ENCODE data around the gene FLNA. TPM values are rescaled to one million over a fixed set of nuclear protein-coding genes. Genes with fewer than 3 reads are reported as not detected.

Gene FLNA
- total RNA-seq, 1 experiment from 2014 or later: 920 TPM

DNA sequence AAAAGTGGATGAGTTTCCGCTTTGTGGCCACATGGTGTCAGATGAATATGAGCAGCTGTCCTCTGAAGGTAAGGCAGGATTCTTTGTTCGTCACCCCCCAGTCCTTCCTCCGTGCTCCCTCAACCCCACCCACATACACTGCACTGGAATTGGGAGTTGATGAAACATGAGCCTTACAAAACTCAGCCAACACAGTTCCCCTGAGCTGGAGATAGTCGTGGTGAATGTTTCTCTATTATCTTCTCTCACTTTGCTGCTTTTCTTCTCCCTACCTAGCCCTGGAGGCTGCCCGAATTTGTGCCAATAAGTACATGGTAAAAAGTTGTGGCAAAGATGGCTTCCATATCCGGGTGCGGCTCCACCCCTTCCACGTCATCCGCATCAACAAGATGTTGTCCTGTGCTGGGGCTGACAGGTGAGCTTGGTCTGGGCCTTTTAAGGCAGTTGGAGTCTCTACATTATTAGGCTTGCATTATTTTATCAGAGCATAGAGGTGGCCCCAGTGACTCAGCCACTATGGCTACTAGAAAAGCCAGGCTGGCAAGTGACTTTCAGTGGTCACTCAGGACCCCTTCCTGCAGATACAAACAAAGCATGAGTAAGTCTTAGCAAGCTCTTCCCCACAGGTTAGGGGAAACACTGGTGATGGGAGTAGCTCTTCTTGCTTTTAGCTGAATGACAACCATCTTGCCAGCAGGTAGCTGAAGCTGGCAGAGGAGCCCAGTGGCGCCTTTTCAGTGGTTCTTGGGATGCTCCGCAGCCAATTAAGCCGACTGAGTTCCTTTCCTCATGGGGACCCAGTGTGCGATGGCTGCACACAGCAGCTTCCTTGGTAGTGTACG lies 25.3 kb upstream of the FLNA start:
- TF ChIP-seq SIN3A (IDR thresholded peaks at IDR 0.05; ENCODE audit: borderline replicate concordance, insufficient read depth, low read depth, low read length) (no peak), TCF7L2 (IDR thresholded peaks at IDR 0.05; ENCODE audit: low read depth, low read length) (no peak), POLR2AphosphoS5 (IDR thresholded peaks at IDR 0.05; ENCODE audit: low read depth, low read length) (no peak)
- TF ChIP-seq, protein P1, sequence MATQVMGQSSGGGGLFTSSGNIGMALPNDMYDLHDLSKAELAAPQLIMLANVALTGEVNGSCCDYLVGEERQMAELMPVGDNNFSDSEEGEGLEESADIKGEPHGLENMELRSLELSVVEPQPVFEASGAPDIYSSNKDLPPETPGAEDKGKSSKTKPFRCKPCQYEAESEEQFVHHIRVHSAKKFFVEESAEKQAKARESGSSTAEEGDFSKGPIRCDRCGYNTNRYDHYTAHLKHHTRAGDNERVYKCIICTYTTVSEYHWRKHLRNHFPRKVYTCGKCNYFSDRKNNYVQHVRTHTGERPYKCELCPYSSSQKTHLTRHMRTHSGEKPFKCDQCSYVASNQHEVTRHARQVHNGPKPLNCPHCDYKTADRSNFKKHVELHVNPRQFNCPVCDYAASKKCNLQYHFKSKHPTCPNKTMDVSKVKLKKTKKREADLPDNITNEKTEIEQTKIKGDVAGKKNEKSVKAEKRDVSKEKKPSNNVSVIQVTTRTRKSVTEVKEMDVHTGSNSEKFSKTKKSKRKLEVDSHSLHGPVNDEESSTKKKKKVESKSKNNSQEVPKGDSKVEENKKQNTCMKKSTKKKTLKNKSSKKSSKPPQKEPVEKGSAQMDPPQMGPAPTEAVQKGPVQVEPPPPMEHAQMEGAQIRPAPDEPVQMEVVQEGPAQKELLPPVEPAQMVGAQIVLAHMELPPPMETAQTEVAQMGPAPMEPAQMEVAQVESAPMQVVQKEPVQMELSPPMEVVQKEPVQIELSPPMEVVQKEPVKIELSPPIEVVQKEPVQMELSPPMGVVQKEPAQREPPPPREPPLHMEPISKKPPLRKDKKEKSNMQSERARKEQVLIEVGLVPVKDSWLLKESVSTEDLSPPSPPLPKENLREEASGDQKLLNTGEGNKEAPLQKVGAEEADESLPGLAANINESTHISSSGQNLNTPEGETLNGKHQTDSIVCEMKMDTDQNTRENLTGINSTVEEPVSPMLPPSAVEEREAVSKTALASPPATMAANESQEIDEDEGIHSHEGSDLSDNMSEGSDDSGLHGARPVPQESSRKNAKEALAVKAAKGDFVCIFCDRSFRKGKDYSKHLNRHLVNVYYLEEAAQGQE (IDR thresholded peaks at IDR 0.05; ENCODE audit: insufficient read depth in 1 of 2, low read depth in 2 of 2, low read length in 1 of 2): no peak
- TF ChIP-seq, protein P2, sequence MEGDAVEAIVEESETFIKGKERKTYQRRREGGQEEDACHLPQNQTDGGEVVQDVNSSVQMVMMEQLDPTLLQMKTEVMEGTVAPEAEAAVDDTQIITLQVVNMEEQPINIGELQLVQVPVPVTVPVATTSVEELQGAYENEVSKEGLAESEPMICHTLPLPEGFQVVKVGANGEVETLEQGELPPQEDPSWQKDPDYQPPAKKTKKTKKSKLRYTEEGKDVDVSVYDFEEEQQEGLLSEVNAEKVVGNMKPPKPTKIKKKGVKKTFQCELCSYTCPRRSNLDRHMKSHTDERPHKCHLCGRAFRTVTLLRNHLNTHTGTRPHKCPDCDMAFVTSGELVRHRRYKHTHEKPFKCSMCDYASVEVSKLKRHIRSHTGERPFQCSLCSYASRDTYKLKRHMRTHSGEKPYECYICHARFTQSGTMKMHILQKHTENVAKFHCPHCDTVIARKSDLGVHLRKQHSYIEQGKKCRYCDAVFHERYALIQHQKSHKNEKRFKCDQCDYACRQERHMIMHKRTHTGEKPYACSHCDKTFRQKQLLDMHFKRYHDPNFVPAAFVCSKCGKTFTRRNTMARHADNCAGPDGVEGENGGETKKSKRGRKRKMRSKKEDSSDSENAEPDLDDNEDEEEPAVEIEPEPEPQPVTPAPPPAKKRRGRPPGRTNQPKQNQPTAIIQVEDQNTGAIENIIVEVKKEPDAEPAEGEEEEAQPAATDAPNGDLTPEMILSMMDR (IDR thresholded peaks at IDR 0.05): no peak
- BruUV-seq (replicated peaks): no TSS peak
- intact Hi-C loops (cut with micrococcal nuclease; ENCODE audit: unreplicated experiment) (no loop called here), in situ Hi-C loops (cut with HindIII; ENCODE audit: low pct_unique_long_range_greater_than_20kb, low sequenced_read_pairs) (no loop called here)
- no peak for DNase-seq (ENCODE audit: low read depth, low spot score)
- ChIA-PET CTCF (interaction anchor here (0.5 kb wide), 1 partner anchor 100 kb away, joined by 5 read pairs; no protein-coding TSS in a partner anchor), POLR2A (no interaction called here)
- H3K27me3 ChIP-seq (ENCODE audit: control insufficient read depth, insufficient read depth, low read length): no peaks in the 10 kb centered on the region
- H3K4me3 ChIP-seq (ENCODE audit: low read depth in 2 of 2, low read length in 2 of 2): peak overlapping the region; percentile 82 to 99
- H3K36me3 ChIP-seq (ENCODE audit: control insufficient read depth, insufficient read depth, low read length): peaks cover 10% of the 10 kb centered on the region
- no peaks in the 10 kb centered on the region for H3K9me3 ChIP-seq (ENCODE audit: control insufficient read depth, insufficient read depth, low read depth, low read length)
- peaks cover 29% of the 10 kb centered on the region for H3K4me1 ChIP-seq (ENCODE audit: control insufficient read depth, insufficient read depth, low read length)
- no peak for ATAC-seq
- peak overlapping the region; percentile 99 for H3K27ac ChIP-seq (ENCODE audit: low read length)

DNA sequence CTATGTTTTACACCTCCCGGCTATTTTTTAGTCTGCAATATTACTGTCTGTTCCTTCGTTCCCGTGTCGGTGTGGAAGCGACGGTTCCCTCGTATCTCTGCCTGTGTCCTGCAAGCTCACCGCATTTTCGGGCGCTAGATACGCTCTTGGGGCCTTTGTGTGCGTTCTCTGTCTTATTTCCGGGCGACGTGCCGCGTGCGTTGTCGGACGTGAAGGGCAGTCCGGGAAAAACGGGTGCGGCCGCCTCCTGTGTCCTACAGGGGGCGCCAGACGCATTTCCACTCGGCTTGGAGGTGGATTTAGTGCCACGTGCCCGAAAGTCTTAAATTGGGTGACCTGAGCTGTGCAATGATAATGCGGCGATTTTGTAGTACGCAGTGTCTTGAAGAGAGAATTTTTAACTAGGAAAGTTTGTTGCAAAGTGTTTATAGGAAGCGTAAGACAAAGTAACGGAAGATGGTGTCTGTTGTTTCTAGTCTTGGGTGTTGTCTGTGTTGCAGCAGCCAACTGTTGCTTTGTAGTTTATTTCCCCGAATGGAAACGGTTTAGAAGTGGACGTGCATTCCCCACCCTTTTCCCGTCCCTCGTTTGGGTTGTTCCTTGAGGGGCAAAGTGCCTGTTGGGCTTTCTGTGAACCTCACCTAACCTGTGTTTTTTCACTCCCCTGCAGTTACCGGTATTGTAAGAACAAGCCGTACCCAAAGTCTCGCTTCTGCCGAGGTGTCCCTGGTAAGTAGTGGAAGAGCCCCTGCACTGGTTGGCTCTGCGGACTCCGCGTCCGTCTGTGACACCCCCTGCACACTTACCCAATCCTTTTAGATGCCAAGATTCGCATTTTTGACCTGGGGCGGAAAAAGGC lies 24.5 kb upstream of the FLNA start:
- ATAC-seq (peak; percentile 24), DNase-seq (ENCODE audit: low read depth, low spot score) (no peak)
- peaks cover 10% of the 10 kb centered on the region for H3K36me3 ChIP-seq (ENCODE audit: control insufficient read depth, insufficient read depth, low read length)
- POLR2A ChIA-PET: interaction anchor here (1.1 to 1.3 kb wide), 2 partner anchors 144 to 148 kb away, joined by 3 read pairs; partner anchors contain the start of genes G6PD and IKBKG
- no peaks in the 10 kb centered on the region for H3K27me3 ChIP-seq (ENCODE audit: control insufficient read depth, insufficient read depth, low read length)
- CTCF ChIA-PET: interaction anchor here (0.8 kb wide), 1 partner anchor 9 kb away, joined by 3 read pairs; no protein-coding TSS in a partner anchor
- peaks cover 29% of the 10 kb centered on the region for H3K4me1 ChIP-seq (ENCODE audit: control insufficient read depth, insufficient read depth, low read length)
- no peaks in the 10 kb centered on the region for H3K9me3 ChIP-seq (ENCODE audit: control insufficient read depth, insufficient read depth, low read depth, low read length)
- H3K27ac ChIP-seq (ENCODE audit: low read length): peak overlapping the region; percentile 99
- H3K4me3 ChIP-seq (ENCODE audit: low read depth in 2 of 2, low read length in 2 of 2): peak overlapping the region; percentile 82 to 99
- TF ChIP-seq, protein P1 (IDR thresholded peaks at IDR 0.05; ENCODE audit: insufficient read depth in 1 of 2, low read depth in 2 of 2, low read length in 1 of 2): no peak
- no peak for TF ChIP-seq SIN3A (IDR thresholded peaks at IDR 0.05; ENCODE audit: borderline replicate concordance, insufficient read depth, low read depth, low read length)
- TF ChIP-seq, protein P2 (IDR thresholded peaks at IDR 0.05): no peak
- no peak for TF ChIP-seq POLR2AphosphoS5 (IDR thresholded peaks at IDR 0.05; ENCODE audit: low read depth, low read length)
- no peak for TF ChIP-seq TCF7L2 (IDR thresholded peaks at IDR 0.05; ENCODE audit: low read depth, low read length)
- in situ Hi-C loops (cut with HindIII; ENCODE audit: low pct_unique_long_range_greater_than_20kb, low sequenced_read_pairs): no loop called here
- intact Hi-C loops (cut with micrococcal nuclease; ENCODE audit: unreplicated experiment): no loop called here
- BruUV-seq (replicated peaks): TSS peak; percentile 96
